IMR-90 (cell line): ENCODE measurements around the gene C11orf68.

ENCODE experiments used
- CEBPB ChIP-seq: IDR thresholded peaks from 2 replicates; pipeline ENCODE4 v1.6.1; 2012; ENCODE audit warnings: low read depth, low read length, improper control_type of control experiment
- MAZ ChIP-seq: IDR thresholded peaks from 2 replicates; pipeline ENCODE4 v1.6.1; 2012; ENCODE audit warnings: low read depth, mild to moderate bottlenecking, low read length, improper control_type of control experiment, moderate library complexity, borderline replicate concordance
- POLR2A ChIP-seq: IDR thresholded peaks from 2 replicates; pipeline ENCODE4 v1.6.1; 2012; ENCODE audit warnings: mild to moderate bottlenecking, low read depth, low read length
- RFX5 ChIP-seq: IDR thresholded peaks from 2 replicates; pipeline ENCODE4 v1.8.0; 2012; ENCODE audit warnings: low read depth, mild to moderate bottlenecking, low read length, moderate library complexity
- TF ChIP-seq, protein P1 (sequence below): fragments of 150-350 bp; IDR thresholded peaks from 2 replicates; pipeline ENCODE4 v1.6.1; 2017; ENCODE audit warnings: mild to moderate bottlenecking, antibody characterized with exemption, low read length, low read depth
- TF ChIP-seq, protein P2 (sequence below): conservative IDR thresholded peaks from 2 replicates; pipeline ENCODE4 v1.5.1; 2012; ENCODE audit warnings: mild to moderate bottlenecking, low read depth, low read length, improper control_type of control experiment

DNA sequence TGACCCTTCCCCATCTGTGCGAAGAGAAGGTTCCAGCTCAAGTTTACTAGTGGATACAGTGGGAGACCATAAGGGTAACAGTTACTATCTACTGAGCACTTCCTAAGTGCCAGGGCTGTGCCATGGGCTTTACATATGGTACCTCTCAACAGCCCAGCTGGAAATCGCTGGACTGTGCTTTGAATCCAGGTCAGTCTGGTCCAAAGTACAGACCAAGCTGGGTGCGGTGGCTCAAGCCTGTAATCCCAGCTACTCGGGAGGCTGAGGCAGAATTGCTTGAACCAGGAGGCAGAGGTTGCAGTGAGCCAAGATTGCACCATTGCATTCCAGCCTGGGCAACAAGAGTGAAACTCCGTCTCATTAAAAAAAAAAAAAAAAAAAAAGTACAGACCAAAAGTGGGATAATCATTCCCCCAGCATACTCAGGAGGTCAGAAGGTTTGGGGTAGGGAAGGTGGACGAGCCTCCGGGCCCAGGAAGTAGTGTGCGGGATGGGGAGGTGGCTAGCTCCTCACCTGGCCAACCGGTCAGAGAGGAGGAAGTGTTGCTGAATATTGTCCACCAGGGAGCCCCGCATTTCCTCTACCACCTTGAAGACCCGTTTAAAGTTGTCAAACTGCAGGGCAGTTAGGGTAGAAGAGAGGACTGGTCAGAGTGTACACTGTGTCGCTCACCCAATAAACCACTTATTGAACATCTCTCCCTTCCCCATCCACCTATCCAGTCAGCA, 32.9 kb downstream of the C11orf68 start:
- no peak for TF ChIP-seq POLR2A
- TF ChIP-seq, protein P1, sequence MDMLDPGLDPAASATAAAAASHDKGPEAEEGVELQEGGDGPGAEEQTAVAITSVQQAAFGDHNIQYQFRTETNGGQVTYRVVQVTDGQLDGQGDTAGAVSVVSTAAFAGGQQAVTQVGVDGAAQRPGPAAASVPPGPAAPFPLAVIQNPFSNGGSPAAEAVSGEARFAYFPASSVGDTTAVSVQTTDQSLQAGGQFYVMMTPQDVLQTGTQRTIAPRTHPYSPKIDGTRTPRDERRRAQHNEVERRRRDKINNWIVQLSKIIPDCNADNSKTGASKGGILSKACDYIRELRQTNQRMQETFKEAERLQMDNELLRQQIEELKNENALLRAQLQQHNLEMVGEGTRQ = no peak
- TF ChIP-seq MAZ = no peak
- TF ChIP-seq, protein P2, sequence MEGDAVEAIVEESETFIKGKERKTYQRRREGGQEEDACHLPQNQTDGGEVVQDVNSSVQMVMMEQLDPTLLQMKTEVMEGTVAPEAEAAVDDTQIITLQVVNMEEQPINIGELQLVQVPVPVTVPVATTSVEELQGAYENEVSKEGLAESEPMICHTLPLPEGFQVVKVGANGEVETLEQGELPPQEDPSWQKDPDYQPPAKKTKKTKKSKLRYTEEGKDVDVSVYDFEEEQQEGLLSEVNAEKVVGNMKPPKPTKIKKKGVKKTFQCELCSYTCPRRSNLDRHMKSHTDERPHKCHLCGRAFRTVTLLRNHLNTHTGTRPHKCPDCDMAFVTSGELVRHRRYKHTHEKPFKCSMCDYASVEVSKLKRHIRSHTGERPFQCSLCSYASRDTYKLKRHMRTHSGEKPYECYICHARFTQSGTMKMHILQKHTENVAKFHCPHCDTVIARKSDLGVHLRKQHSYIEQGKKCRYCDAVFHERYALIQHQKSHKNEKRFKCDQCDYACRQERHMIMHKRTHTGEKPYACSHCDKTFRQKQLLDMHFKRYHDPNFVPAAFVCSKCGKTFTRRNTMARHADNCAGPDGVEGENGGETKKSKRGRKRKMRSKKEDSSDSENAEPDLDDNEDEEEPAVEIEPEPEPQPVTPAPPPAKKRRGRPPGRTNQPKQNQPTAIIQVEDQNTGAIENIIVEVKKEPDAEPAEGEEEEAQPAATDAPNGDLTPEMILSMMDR = no peak
- no peak for TF ChIP-seq CEBPB
- no peak for TF ChIP-seq RFX5
